ENCODE data around the gene TOX2.

Gene TOX2

GRCh38 chr20:43938932-43939761 lies 24.5 kb downstream of the TOX2 start:
- peak in 1 of 56 donors; percentile 8 for DNase-seq

GRCh38 chr20:43939762-43940121 lies 25.1 kb downstream of the TOX2 start:
- DNase-seq, result no peak

- DNase-seq, result peak in 19 of 56 donors; percentile 6 to 72 (median 33)
Measured at GRCh38 chr20:43940518-43941225, 26.0 kb downstream of the TOX2 start.

- no peak for DNase-seq
Measured at GRCh38 chr20:43941476-43942200, 27.0 kb downstream of the TOX2 start.

- no peak for DNase-seq
Measured at GRCh38 chr20:43942201-43942590, 27.5 kb downstream of the TOX2 start.

GRCh38 chr20:43942667-43943285 lies 28.1 kb downstream of the TOX2 start:
- peak in 5 of 56 donors; percentile 1 to 36 (median 11) for DNase-seq

- no peak for DNase-seq
Measured at GRCh38 chr20:43943725-43944124, 29.1 kb downstream of the TOX2 start.

- no peak for DNase-seq
Measured at GRCh38 chr20:43944653-43945235, 30.1 kb downstream of the TOX2 start.

- no peak for DNase-seq
Measured at GRCh38 chr20:43945391-43946205, 30.9 kb downstream of the TOX2 start.

- DNase-seq, result no peak
Measured at GRCh38 chr20:43946206-43946491, 31.5 kb downstream of the TOX2 start.

- no peak for DNase-seq
Measured at GRCh38 chr20:43946659-43947315, 32.1 kb downstream of the TOX2 start.

GRCh38 chr20:43947316-43947710 lies 32.7 kb downstream of the TOX2 start:
- no peak for DNase-seq

- DNase-seq, result no peak
Measured at GRCh38 chr20:43948455-43948854, 33.8 kb downstream of the TOX2 start.

- DNase-seq, result no peak
Measured at GRCh38 chr20:43949248-43949647, 34.6 kb downstream of the TOX2 start.

GRCh38 chr20:43949741-43950618 lies 35.3 kb downstream of the TOX2 start:
- DNase-seq, result peak in 2 of 56 donors; percentile 13 to 20

GRCh38 chr20:43953919-43954592 lies 39.4 kb downstream of the TOX2 start:
- DNase-seq, result no peak

GRCh38 chr20:43954704-43955061 lies 40.0 kb downstream of the TOX2 start:
- no peak for DNase-seq

GRCh38 chr20:43955062-43955749 lies 40.6 kb downstream of the TOX2 start:
- DNase-seq, result no peak

Data from nucleus accumbens (tissue), 56 donors.